HL-60 (cell line): ENCODE measurements around the gene MLLT3.

Experiments used
- GABPA ChIP-seq: IDR thresholded peaks from 2 replicates; pipeline ENCODE4 v1.6.1; 2012; ENCODE audit warnings: low read depth
- POLR2AphosphoS5 ChIP-seq: IDR thresholded peaks from 2 replicates; pipeline ENCODE4 v1.6.1; 2012; ENCODE audit warnings: low read depth
- REST ChIP-seq: IDR thresholded peaks from 2 replicates; pipeline ENCODE4 v1.6.1; 2012; ENCODE audit warnings: low read depth; ENCODE audit not compliant: insufficient replicate concordance
- TF ChIP-seq, protein P1 (sequence below): IDR thresholded peaks from one replicate; pipeline ENCODE4 v1.5.1; 2011; ENCODE audit warnings: low read length, control low read depth, inconsistent platforms; ENCODE audit not compliant: insufficient read depth

GRCh38 chr9:20561531-20561930, 60.8 kb downstream of the MLLT3 start:
- TF ChIP-seq POLR2AphosphoS5 (no peak), GABPA (no peak), REST (no peak)
- TF ChIP-seq, protein P1, sequence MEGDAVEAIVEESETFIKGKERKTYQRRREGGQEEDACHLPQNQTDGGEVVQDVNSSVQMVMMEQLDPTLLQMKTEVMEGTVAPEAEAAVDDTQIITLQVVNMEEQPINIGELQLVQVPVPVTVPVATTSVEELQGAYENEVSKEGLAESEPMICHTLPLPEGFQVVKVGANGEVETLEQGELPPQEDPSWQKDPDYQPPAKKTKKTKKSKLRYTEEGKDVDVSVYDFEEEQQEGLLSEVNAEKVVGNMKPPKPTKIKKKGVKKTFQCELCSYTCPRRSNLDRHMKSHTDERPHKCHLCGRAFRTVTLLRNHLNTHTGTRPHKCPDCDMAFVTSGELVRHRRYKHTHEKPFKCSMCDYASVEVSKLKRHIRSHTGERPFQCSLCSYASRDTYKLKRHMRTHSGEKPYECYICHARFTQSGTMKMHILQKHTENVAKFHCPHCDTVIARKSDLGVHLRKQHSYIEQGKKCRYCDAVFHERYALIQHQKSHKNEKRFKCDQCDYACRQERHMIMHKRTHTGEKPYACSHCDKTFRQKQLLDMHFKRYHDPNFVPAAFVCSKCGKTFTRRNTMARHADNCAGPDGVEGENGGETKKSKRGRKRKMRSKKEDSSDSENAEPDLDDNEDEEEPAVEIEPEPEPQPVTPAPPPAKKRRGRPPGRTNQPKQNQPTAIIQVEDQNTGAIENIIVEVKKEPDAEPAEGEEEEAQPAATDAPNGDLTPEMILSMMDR: no peak
